ENCODE results near the gene TMEM239.
"Not testable (repeated sequence)": the region's sequence is repeated elsewhere in the genome, so short reads cannot be mapped to it uniquely, and the experiment has no call there.

Gene TMEM239

GRCh38 chr20:2799688-2800520 lies 16.3 kb upstream of the TMEM239 start:
- peak; percentile 67 for DNase-seq

GRCh38 chr20:2800521-2801285 lies 15.5 kb upstream of the TMEM239 start, which contains the start of gene CPXM1:
Gene CPXM1 (minus strand): TSS chr20:2800627. CDS start chr20:2800572, 55 bp downstream.
- DNase-seq: peak; percentile 88

- no peak for DNase-seq
These were observed 14.9 kb upstream of the TMEM239 start for GRCh38 chr20:2801286-2801728.

DNA sequence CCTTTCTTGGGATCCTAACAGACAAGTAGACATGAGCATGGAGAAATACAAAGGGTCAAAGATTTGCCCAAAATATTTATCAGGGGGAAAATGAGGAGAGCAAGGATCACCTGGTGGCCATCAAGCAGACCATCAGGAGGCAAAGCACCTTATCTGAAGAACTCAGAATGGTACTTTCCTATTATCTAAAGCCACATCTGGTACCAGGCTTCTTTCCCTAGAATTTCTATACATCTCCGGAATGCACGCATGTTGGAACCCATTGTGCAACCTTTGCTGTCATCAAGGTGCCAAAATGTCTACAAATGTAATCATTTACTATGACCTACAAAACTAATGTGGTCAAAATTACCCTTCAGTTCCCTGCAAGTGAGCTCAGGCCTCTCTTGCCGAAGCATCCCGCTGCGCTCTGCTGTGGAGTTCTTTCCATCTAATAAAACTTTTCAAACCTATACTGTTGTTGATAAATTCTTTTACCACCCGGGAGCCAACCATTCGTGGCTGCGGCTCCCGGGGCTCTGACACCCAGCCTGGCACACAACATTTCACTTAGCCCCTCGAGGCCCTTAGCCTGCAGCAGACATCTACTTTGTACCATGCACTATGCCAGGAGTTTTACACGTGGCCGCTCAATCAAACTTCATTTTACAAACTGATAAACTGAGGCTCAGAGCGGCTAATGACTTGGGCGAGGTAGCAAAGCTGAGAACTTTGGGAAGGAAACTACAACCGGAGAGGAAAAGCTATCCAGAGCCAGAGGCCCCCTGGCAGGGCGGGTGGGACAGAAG lies 11.9 kb upstream of the TMEM239 start:
- no peak for DNase-seq

DNA sequence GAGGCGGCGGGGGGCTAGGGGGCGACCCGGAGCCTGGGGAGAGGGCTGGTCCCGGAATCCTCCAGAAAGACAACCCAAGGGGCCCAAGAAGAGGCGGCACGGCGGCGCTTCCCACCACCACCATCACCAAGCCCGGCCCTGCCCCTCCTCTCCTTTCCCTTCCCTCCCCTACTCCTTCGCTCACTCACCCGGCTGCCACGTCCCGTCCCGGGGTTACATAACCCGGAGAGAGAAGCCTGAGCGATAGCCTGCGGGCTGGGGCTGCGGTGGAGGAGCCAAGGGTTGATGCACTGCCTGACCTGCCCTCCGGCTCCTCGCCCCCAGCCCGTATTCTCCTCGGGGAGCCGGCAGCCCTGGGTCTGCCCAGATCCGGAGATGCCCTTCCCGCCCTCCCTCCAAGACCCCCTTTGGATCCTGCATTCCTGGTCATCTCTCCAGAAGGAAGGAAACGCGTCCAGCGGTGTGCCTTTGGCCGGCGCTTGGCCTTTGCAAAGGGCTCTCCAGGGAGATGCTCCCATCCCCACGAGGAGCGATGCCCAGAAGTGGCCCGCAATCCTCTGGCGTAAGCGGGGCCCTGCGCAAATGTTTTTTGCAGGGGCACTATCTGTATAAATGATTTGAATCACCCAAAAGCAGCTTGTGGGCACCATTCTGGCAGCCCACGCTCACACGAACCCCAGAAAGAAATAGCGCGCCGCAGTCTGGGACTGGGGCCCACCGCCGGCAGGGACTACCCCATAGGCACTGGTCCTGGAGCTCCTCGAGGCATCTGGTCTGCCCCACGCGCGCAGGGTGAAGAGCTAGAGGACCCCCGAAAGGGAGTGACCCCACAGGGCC lies 11.1 kb upstream of the TMEM239 start:
- peak; percentile 72 for DNase-seq

DNA sequence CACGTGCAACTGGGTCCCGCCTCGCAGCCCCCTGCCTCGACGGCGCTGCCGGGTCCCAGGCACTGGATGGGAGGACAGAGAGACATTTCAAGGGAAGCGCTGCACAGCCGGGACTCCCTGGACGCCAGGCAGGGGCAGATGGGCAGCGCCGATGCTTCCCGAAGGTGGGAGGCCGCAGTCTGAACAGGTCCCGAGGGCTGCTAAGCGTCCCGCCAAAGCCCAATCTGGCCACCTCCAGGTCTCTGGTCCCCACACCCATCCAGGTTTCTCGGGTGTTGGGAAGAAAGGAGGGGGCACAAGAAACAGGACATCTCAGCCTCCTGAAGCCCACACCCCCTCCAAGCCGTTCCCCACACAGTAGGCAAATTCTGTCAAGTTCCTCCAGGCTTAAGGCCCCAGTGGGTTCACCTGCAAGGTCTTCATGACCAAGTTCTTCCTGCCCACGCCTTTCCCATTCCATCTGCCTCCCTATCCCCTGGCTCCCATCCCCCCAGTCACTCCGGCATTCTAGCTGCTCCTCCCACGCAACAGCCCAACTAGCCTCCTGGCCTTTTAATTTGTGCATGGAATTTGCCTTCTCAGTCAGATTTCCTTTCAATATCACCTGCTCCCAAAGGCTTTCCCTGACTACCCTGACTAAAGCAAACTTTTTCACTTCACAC lies 10.3 kb upstream of the TMEM239 start:
- DNase-seq: peak; percentile 58

DNA sequence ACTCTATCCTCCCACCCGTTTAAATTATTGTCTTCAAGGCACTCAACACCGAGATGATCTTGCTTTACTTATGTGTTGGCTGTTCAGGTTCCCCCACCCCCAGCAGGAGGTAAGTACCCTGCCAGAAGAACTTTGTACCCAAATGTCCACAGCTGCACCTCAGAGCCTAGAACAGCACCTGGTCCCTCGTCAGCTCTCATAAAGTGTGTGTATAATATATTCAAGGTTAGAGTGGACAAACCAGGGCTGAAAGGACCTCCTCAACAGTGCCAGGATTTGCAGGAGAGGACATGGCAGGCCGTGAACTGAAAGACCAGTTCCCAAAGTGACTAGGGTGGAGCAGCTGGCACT lies 9.8 kb upstream of the TMEM239 start:
- no peak for DNase-seq

DNA sequence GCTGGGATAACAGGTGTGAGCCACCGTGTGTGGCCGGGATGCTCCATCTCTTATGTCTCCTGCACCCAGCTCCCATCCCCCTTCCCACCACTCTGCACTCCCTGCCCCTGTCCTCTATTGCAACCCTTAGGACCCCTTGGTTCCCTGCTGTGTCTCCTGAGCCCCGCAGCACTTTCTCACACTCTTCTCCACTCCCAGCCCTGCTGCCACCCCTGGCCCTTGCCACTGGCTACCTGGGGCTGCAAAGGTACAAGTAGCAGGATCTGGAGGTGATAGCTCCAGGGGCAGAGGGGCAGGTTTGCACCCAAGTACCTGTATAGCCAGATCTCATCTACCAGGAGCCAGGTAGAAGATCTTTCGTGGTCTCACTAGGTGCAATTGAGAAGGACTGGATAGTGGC lies 9.1 kb upstream of the TMEM239 start:
- DNase-seq: no peak

- not testable (repeated sequence) for DNase-seq
These were observed 8.2 kb upstream of the TMEM239 start for GRCh38 chr20:2807929-2808328.

- DNase-seq: no peak
These were observed 6.5 kb upstream of the TMEM239 start for GRCh38 chr20:2809690-2810089.

GRCh38 chr20:2812189-2812588 lies 4.0 kb upstream of the TMEM239 start:
- no peak for DNase-seq

DNA sequence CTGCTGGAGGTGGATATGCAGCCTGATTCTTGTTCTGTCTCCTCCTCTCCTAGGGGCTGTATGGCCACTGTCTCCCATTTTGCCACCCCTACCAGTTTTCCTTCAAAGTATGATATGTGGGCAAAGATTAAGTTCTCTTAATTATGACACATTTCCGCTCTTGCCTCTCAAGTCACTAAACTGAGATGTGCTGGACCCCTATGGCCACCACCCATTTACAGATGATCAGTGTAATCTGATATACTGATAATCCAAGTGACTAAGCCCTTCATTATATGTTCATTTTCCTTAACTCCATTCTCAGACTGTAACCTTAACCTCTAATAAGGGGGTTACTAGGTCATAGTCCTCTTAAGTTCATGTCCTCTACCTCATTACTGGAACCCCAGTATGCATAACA lies 2.1 kb upstream of the TMEM239 start:
- DNase-seq: peak; percentile 24

- DNase-seq: peak; percentile 88
These were observed 1.5 kb upstream of the TMEM239 start, which contains the start of gene C20orf141 for GRCh38 chr20:2814587-2815051. Gene C20orf141 (plus strand): TSS chr20:2814987. CDS start chr20:2815185, 198 bp downstream.

DNA sequence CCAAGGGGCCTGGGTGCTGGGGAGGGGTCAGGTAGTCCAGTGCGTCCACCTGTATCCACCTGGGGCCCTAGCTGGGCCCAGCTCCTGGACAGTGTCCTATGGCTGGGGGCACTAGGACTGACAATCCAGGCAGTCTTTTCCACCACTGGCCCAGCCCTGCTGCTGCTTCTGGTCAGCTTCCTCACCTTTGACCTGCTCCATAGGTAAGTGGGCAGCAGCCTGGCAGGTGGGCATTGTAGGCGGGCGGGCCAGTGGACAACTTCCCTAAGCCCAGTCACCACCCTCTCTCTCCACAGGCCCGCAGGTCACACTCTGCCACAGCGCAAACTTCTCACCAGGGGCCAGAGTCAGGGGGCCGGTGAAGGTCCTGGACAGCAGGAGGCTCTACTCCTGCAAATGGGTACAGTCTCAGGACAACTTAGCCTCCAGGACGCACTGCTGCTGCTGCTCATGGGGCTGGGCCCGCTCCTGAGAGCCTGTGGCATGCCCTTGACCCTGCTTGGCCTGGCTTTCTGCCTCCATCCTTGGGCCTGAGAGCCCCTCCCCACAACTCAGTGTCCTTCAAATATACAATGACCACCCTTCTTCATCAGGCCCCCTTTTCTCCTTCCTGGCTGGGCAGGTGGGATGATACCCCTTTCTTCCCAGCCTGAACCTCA lies 793 bp upstream of the TMEM239 start:
- DNase-seq: peak; percentile 55

DNA sequence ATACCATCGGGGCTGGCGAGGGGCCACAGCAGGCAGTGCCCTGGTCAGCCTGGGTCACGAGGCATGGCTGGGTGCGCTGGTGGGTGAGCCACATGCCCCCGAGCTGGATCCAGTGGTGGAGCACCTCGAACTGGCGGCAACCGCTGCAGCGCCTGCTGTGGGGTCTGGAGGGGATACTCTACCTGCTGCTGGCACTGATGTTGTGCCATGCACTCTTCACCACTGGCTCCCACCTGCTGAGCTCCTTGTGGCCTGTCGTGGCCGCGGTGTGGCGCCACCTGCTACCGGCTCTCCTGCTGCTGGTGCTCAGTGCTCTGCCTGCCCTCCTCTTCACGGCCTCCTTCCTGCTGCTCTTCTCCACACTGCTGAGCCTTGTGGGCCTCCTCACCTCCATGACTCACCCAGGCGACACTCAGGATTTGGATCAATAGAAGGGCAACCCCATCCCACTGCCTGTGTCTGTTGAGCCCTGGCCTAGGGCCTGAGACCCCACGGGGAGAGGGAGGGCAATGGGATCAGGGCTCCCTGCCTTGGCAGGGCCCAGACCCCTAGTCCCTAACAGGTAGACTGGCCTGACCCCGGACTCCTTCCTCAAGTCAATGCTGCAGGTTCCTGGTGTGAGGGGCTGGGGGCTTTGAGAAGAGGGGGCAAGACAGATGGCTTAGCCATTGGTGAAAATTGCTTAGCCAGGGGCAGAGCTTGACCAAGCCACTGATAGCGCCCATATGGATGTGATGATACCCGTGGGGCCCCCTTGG lies 598 bp downstream of the TMEM239 start:
- DNase-seq: peak; percentile 72

DNA sequence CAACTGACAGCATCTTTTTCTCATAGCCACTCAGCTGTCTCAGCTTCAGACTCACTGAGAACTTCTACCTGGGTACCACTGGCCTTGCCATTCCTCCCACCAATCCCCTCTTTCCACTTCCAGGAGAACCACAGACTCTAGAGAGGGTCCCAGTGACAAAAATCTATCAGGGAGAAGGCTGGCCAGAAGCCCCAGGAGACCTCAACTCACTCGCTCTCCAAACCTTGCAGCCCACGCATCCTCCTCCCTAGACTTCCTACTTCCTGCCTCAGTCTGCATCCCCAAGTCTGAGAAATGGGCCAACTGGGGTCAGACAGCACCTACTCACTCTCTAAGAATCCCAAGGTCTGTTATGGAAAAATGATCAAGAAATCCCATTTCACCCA lies 1.2 kb downstream of the TMEM239 start:
- DNase-seq: no peak

DNA sequence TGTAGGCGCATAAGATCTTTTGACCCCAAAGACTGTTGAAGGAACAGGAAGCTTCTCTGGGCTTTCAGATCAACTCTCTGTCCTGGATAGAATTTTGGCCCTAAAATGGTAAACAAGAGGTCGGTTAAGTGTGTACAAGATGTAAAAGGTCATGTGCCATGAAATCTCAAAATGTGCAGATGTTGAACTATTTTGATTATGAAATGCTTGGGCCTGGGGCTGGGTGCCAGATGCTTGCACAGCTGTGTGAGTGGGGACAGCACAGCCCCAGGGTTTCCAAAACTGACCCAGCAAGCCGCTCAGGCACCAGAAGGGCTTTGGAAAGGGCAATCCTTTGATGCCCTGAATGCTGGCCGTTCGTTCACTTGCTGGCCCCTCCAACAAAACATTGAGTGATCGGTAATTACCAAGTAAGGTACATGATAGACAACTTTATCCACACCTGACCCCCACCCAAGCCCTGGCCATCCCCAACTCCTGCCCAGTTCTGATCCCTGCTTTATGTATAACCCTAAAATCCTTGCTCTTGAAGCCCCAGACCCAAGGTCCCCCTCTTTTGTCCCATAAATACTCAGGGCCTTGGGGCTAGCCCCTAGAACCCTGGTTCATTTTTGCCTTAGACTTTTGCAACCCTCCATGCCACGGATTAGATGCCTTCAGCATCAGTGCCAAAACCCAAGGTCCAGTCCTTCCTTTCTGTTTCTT lies 1.9 kb downstream of the TMEM239 start:
- peak; percentile 22 for DNase-seq

- peak; percentile 92 for DNase-seq
These were observed 4.1 kb downstream of the TMEM239 start for GRCh38 chr20:2820084-2820895.

Measured in islet precursor cell (in vitro differentiated cells).